K562 (cell line): ENCODE results near the gene MAPKAPK2. TPM values are rescaled to one million over a fixed set of nuclear protein-coding genes. Genes with fewer than 3 reads are reported as not detected.

Experiments
- ETS2 ChIP-seq: IDR thresholded peaks from 2 replicates; pipeline ENCODE4 v1.6.1; 2016; ENCODE audit warnings: borderline replicate concordance, missing genetic modification characterization, mild to moderate bottlenecking, moderate library complexity, missing compliant biosample characterization; ENCODE audit not compliant: poor library complexity, severe bottlenecking
- HDAC8 ChIP-seq: fragments of 450-650 bp; IDR thresholded peaks from 2 replicates; pipeline ENCODE4 v1.6.1; 2016; ENCODE audit warnings: mild to moderate bottlenecking, missing genetic modification characterization, moderate library complexity, missing compliant biosample characterization
- HSF4 ChIP-seq: fragments of 250-450 bp; sonication (Bioruptor Pico); IDR thresholded peaks from 2 replicates; pipeline ENCODE4 v2.1.2; 2022; ENCODE audit warnings: mild to moderate bottlenecking, moderate library complexity, borderline replicate concordance
- POLR2B ChIP-seq: fragments of 450-650 bp; IDR thresholded peaks from 2 replicates; pipeline ENCODE4 v1.6.1; 2018; ENCODE audit warnings: low read depth; ENCODE audit not compliant: partially characterized antibody
- SLC30A9 ChIP-seq: fragments of 250-450 bp; sonication (Bioruptor Pico); IDR thresholded peaks from 2 replicates; pipeline ENCODE4 v1.8.0; 2022; ENCODE audit warnings: mild to moderate bottlenecking, moderate library complexity
- TBL1XR1 ChIP-seq, 2 experiments: IDR thresholded peaks; 2 replicates each; pipeline ENCODE4 v1.6.1; 2012; ENCODE audit warnings: improper control_type of control experiment in 2 of 2, low read length in 2 of 2, mild to moderate bottlenecking in 1 of 2
- ZNF695 ChIP-seq: fragments of 450-650 bp; formaldehyde crosslinking; IDR thresholded peaks from 2 replicates; pipeline ENCODE4 v1.4.0; 2020; ENCODE audit warnings: mild to moderate bottlenecking, moderate library complexity
- ZNF717 ChIP-seq: fragments of 250-450 bp; sonication (Bioruptor Pico); IDR thresholded peaks from 2 replicates; pipeline ENCODE4 v1.5.0; 2021
- polyA plus RNA-seq, 8 experiments: library from polyadenylated mRNA; depleted of rRNA in 4 of 8; stranded (reverse) in 5 of 8; unstranded in 3 of 8; fragments of >200 nt; fragmentation: Nextera tagmentation in 2 of 8; fragmentation: Illumina TruSeq in 1 of 8; extraction: Ambion mirVana in 2 of 8; extraction: Trizol in 1 of 8; gene quantifications; 2 replicates each; pipeline versions ENCODE4 v1.2.1 to v1.2.3, GENCODE V29; 2011 to 2014; ENCODE audit warnings: inconsistent platforms in 1 of 8, missing spikeins in 1 of 8
- total RNA-seq, 7 experiments: library from RNA; depleted of rRNA in 6 of 7; stranded (reverse); fragments of >200 nt in 6 of 7; fragmentation: Illumina TruSeq in 2 of 7; extraction: Trizol in 2 of 7; gene quantifications; 2 replicates each; pipeline versions ENCODE4 v1.2.1 to v1.2.3, GENCODE V29; 2011 to 2021; ENCODE audit warnings: low replicate concordance in 1 of 7
- TF ChIP-seq, protein P1 (sequence below): fragments of 450-650 bp; IDR thresholded peaks from 2 replicates; pipeline ENCODE4 v1.6.1; 2016; ENCODE audit warnings: antibody characterized with exemption
- TF ChIP-seq, protein P2 (sequence below): IDR thresholded peaks from 3 replicates; pipeline ENCODE4 v1.6.1; 2011; ENCODE audit warnings: borderline replicate concordance, mild to moderate bottlenecking; ENCODE audit not compliant: insufficient read length, insufficient read depth
- TF ChIP-seq, protein P3 (sequence below): fragments of 250-450 bp; sonication (Bioruptor Pico); IDR thresholded peaks from 2 replicates; pipeline ENCODE4 v1.5.0; 2021
- TF ChIP-seq, protein P4 (sequence below), 2 experiments: fragments of 450-650 bp; IDR thresholded peaks; 2 replicates each; pipeline ENCODE4 v1.6.1; 2016; ENCODE audit warnings: mild to moderate bottlenecking in 2 of 2, borderline replicate concordance in 1 of 2, low read depth in 1 of 2, moderate library complexity in 1 of 2

Gene MAPKAPK2
- total and polyA plus RNA-seq, 9 of the 15 experiments (the other 6 are each of a cell fraction or from before 2014, with no cell fraction given), result 0.63 to 94.2 (median 52.1) TPM

DNA sequence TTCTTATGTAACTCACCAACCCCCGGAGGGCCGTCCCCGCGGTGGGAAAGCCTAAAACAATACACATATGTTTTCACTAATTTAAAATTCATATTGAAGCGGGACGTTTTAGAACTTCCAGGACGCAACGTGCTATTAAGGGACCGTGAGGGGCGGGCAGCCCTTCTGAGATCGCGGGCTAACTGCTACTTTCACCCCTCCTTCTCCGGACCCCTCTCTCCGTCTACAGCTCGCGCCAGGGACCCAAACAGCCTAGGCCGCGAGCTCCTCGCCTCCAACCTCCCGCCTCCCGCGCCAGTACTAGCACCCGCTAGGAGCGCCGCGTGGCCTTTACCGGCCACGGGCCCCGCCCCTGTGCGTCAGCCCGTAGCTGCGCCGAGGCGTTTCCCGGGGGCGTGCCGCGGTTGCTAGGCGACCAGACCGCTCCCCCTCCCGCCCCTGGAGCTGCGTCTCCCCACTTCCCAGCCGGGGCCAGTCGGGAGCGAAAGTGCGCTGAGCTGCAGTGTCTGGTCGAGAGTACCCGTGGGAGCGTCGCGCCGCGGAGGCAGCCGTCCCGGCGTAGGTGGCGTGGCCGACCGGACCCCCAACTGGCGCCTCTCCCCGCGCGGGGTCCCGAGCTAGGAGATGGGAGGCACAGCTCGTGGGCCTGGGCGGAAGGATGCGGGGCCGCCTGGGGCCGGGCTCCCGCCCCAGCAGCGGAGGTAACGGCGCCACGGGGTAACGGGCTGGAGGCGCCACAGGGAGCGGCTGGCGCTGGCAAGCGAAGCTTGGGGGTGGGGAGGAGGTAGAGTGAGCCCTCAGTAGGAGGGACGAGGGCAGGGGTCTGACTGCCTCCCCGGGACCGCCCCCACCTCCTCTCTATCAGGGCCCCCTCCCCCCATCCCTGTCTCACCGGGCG lies 49.4 kb upstream of the MAPKAPK2 start, which contains the start of gene DYRK3 (continued):
- TF ChIP-seq, protein P1, sequence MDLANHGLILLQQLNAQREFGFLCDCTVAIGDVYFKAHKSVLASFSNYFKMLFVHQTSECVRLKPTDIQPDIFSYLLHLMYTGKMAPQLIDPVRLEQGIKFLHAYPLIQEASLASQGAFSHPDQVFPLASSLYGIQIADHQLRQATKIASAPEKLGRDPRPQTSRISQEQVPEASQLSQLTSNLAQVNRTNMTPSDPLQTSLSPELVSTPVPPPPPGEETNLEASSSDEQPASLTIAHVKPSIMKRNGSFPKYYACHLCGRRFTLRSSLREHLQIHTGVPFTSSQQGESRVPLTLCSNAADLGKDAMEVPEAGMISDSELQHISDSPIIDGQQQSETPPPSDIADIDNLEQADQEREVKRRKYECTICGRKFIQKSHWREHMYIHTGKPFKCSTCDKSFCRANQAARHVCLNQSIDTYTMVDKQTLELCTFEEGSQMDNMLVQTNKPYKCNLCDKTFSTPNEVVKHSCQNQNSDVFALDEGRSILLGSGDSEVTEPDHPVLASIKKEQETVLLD, result peak; percentile 70; the same call in 1 of the 2 replicates
- TF ChIP-seq ETS2 (no peak), HSF4 (no peak), TBL1XR1 (IDR thresholded peaks at IDR 0.05; ENCODE audit: low read length in 2 of 2) (peak in 1 of 2 experiments; percentile 7; a peak in 1 of 4 replicates), HDAC8 (tag) (no peak), ZNF695 (no peak), SLC30A9 (no peak), ZNF717 (CRISPR knock-in tag) (no peak), POLR2B (peak; percentile 92)
- TF ChIP-seq, protein P2, sequence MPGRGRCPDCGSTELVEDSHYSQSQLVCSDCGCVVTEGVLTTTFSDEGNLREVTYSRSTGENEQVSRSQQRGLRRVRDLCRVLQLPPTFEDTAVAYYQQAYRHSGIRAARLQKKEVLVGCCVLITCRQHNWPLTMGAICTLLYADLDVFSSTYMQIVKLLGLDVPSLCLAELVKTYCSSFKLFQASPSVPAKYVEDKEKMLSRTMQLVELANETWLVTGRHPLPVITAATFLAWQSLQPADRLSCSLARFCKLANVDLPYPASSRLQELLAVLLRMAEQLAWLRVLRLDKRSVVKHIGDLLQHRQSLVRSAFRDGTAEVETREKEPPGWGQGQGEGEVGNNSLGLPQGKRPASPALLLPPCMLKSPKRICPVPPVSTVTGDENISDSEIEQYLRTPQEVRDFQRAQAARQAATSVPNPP, result no peak
- TF ChIP-seq, protein P3, sequence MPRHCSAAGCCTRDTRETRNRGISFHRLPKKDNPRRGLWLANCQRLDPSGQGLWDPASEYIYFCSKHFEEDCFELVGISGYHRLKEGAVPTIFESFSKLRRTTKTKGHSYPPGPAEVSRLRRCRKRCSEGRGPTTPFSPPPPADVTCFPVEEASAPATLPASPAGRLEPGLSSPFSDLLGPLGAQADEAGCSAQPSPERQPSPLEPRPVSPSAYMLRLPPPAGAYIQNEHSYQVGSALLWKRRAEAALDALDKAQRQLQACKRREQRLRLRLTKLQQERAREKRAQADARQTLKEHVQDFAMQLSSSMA (CRISPR knock-in tag), result no peak
- TF ChIP-seq, protein P4, sequence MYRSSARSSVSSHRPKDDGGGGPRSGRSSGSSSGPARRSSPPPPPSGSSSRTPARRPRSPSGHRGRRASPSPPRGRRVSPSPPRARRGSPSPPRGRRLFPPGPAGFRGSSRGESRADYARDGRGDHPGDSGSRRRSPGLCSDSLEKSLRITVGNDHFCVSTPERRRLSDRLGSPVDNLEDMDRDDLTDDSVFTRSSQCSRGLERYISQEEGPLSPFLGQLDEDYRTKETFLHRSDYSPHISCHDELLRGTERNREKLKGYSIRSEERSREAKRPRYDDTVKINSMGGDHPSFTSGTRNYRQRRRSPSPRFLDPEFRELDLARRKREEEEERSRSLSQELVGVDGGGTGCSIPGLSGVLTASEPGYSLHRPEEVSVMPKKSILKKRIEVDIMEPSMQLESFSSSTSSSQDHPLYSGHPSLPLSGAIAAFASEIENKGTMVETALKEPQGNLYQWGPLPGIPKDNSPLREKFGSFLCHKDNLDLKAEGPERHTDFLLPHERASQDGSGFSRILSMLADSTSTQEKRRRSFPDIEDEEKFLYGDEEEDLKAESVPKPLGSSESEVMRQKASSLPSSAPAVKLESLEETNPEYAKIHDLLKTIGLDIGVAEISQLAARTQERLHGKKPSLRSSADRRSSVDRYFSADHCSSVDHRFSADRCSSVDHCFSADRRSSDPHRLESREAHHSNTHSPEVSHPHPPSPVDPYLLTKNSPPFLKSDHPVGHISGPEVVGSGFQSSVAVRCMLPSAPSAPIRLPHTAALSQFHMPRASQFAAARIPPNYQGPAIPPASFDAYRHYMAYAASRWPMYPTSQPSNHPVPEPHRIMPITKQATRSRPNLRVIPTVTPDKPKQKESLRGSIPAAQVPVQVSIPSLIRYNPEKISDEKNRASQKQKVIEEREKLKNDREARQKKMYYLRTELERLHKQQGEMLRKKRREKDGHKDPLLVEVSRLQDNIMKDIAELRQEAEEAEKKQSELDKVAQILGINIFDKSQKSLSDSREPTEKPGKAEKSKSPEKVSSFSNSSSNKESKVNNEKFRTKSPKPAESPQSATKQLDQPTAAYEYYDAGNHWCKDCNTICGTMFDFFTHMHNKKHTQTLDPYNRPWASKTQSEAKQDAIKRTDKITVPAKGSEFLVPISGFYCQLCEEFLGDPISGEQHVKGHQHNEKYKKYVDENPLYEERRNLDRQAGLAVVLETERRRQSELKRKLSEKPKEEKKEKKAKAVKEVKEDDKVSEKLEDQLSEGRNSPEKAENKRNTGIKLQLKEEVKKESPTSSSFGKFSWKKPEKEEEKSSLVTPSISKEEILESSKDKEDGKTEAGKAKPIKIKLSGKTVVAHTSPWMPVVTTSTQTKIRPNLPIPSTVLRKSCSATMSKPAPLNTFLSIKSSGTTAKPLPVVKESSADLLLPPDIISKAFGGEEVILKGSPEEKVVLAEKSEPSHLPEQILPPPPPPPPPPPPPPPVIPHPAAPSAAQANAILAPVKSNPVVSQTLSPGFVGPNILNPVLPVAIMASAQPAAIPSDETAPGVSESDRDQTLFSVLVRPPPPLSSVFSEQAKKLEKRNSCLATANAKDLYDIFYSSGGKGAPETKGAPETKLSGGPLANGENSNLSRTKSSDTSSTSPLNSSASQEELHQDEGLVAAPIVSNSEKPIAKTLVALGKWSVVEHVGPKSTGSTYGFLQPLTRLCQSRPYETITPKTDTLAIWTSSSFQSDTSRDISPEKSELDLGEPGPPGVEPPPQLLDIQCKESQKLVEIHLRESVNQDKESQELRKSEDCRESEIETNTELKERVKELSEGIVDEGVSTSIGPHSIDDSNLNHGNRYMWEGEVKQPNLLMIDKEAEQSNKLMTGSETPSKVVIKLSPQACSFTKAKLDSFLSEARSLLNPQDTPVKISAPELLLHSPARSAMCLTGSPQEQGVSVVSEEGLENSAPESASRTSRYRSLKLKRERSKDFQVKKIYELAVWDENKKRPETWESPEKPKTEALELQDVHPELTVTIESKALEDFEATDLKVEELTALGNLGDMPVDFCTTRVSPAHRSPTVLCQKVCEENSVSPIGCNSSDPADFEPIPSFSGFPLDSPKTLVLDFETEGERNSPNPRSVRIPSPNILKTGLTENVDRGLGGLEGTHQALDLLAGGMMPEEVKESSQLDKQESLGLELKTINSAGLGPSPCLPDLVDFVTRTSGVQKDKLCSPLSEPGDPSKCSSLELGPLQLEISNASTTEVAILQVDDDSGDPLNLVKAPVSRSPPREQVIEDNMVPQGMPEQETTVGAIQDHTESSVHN (IDR thresholded peaks at IDR 0.05; ENCODE audit: borderline replicate concordance in 1 of 2, low read depth in 1 of 2), result no peak
